Limb (tissue), 2 donors: ENCODE data around the gene NID1.

Experiments used
- DNase-seq, 2 donors: peaks; one replicate each; pipeline ENCODE4 v3.0.0-alpha.2; 2016; ENCODE audit errors: extremely low spot score in 2 of 2

The NID1 gene

DNA sequence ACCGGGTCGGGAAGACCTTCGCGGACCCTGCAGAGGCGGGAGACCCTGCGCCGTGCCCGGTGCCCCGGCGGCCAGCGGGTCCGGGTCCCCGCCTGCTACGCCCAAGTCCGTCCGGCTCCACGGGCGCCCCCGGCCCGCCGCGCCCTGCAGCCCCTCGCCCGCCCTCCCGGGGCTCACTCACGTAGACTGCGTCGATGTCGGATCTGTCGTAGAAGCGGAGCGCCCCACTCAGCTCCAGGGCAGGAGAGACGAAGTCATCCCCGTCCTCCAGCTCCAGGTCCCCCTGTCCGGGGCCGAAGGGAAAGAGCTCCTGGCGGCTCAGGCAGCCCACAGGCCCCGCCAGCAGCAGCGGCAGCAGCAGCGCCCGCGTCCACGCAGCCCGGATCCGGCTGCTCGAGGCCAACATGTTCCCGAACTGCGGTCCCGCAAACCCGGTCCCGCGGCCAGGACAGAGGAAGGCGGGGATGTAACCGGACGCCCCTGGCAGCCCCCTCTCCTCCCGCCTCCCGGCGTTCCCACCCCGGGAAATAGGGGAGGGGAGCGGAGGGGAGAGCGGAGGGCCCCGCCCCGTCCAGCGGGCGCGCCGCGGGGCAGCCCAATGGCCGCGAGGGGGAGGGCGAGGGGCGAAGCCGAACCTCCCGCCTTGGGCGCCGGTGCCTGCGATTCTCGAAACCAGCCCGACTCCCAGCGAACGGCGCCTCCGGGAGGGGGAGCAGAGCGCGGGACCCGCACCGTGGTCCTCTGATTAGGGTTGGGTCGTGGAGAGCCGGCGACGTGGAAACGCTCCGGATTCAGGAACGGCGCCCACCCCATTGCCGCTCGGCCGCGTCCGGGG lies at the start of gene NID1:
Gene NID1 (minus strand): TSS at position 417 of the 835 bp plus-strand sequence. CDS start 11 bp downstream, at position 406.
- DNase-seq, result peak; percentile 85 to 89

- DNase-seq, result no peak
Observed at GRCh38 chr1:236114076-236114747, 49.3 kb upstream of the NID1 start.

DNA sequence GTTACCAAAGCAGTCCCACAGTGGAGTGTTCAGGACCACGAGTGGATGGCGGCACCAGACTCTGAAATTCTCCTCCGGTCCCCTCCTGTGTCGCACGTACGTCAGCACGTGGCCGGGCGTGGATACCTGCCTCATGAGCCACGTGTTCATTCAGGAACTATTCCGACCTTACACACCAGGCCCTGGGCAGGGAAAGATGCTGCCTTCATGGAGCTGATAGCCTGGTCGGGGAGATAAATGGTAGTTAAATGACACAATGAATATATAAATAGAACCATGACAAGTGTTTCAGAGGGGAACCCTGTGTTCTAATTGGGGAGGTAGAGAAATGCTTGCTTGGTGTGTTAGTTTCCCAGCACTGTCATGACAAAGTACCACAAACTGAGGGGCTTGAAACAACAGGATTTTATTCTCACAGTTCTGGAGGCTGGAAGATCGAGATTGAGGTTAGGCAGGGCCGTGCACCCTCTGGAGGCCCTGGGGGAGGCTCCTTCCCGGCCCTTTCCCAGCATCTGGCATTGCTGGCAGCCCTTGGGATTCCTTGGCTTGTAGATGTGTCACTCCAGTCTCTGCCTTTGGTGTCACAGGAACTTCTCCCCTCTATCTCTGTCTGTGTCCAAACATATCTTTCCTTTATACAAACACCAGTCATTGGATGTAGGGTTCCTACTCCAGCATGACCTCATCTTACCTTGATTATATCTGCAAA lies 48.6 kb upstream of the NID1 start:
- DNase-seq, result no peak

DNA sequence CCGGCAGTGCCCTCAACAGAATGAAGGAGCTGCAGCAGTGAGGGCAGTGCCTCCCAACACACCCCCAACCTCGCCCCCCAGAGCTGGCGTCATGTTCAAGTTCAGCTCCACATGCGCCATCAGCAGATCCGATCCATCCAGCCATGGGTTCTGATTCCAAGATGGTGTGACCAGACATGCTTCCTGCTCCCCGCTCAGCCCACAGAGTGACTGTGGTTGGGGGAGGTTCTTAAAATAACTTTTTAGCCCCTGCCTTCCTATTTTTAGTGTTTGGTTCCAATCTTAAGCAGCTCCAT lies 47.4 kb upstream of the NID1 start:
- no peak for DNase-seq

DNA sequence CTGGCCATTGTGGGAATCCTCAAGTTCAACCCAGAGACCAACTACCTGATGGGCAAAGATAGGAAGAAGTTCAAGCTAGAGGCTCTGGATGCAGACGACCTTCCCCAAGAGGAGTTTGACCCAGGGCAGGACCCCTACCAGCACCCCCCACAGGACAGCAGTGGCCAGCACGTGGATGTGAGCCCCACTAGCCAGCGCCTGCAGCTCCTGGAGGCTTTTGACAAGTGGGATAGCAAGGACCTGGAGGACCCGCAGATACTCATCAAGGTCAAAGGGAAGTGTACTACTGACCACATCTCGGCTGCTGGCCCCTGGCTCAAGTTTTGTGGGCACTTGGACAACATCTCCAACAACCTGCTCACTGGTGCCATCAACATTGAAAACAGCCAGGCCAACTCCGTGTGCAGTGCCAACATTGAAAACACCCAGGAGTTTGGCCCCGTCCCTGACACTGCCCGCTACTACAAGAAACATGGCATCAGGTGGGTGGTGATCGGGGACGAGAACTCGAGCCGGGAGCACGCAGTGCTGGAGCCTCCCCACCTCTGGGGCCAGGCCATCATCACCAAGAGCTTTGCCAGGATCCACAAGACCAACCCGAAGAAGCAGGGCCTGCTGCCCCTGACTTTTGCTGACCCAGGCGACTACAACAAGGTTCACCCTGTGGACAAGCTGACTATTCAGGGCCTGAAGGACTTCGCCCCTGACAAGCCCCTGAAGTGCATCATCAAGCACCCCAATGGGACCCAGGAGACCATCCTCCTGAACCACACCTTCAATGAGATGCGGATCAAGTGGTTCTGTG lies 46.8 kb upstream of the NID1 start:
- DNase-seq, result no peak

DNA sequence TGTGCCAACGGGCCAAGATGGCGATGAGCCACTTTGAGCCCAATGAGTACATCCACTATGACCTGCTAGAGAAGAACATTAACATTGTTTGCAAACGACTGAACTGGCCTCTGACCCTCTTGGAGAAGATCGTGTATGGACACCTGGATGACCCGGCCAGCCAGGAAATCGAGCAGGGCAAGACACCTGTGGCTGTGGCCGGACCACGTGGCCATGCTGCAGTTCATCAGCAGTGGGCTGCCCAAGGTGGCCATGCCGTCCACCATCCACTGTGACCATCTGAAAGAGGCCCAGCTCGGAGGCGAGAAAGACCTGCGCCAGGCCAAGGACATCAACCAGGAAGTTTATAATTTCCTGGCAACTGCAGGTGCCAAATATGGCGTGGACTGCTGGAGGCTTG lies 45.2 kb upstream of the NID1 start:
- DNase-seq, result no peak

GRCh38 chr1:236108027-236108648 lies 43.2 kb upstream of the NID1 start:
- DNase-seq, result no peak

- DNase-seq, result no peak
Observed at GRCh38 chr1:236107121-236107907, 42.4 kb upstream of the NID1 start.

DNA sequence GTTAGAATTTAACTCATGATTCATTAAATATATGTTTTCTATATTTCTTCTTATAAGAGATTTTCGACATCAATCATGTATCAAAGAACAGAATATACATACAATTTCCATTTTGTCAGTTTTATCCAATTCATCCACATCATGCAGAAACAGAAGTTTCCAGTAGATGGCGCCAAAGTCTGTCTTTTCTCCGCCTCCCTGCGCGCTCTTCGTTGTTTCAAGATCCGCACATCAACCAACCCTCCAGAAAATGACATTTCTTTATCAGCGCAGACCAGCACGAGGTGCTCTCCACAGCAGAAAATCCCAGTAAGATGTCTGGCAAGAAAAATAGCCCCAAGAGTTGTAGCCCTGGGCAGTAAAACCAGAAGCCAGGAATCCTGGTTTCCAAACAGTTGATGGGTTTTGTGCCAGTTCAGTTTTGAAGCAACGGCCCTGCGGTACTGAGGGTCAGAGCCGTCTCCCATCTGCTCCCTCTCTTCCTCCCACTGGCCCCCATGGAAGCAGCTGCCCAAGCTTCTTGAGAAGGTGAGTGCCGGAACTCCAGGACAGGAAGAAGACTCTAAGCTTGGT lies 38.8 kb upstream of the NID1 start:
- DNase-seq, result peak; percentile 75 to 76

DNA sequence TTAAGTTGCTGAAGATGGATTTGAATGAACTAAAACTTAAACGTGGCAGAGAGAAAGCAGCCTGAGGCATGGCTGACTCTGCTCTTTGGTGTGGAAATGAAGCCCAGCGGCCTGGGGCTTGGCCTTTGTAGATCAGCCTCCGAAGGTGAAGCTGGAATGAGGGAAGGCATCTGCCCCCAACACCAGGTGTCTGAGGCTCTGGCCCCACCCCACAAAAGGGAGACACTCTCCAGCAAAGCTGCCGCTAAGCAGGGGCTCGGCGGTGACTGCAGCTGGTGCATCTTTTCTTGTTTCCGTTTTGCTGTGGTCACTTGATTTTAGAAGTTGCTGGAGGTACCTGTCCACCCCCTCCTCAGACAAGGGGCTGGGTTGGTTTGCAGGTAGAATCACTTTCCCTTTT lies 38.2 kb upstream of the NID1 start:
- no peak for DNase-seq

- no peak for DNase-seq
Observed at GRCh38 chr1:236102611-236103010, 37.7 kb upstream of the NID1 start.

DNA sequence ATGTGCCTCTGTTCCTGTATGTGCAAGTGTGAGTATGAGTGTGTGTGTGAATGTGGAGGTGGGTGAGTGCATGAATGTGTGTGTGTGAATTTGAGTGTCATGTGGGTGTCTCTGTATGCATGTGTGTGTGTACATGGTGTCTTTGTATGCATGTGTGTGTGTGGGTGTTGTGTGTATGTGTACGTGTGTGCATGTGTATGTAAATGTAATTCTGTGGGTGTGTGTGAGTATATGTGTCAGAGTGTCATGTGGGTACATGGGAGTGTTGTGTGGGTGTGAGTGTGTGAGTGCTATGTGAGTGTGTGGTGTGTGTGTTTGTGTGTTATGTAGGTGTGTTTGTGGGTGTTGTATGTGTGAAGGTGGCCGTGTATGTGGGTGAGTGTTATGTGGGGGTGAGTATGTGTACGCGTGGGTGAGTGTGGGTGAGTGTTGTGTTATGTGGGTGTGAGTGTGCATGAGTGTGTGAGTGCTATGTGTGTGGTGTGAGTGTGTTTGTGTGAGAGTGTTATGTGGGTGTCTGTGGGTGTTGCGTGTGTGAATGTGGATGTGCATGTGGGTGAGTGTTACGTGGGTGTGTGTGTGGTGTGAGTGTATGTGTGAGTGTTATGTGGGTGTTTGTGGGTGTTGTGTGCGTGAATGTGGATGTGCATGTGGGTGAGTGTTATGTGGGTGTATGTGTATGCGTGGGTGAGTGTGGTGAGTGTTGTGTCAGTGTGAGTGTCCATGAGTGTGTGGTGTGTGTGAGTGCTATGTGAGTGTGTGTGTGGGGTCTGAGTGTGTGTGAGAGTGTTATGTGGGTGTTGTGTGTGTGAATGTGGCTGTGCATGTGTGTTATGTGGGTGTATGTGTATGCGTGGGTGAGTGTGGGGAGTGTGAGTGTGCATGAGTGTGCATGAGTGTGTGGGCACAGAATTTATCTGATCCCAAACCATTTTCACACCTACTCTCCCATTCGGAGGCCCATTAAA lies 36.6 kb upstream of the NID1 start:
- no peak for DNase-seq

DNA sequence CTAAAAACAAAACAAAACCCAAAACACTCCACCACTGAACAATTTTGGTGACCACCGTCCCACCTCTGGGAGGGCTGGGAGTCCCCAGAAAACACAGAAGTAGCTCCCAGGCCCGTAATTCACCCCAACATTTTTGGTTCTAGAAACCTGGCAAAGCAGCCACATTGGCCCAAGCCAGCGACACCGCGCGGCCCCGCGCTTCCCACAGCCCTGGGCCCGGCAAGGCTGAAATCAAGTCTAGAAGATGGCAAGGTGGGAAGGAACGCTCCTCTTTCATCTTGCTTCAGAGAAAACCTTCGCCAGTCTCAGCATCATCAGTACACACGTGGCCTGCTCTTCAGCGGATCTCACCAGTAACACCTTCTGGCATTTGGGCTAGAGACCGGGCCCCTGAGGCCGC lies 35.9 kb upstream of the NID1 start:
- no peak for DNase-seq

- peak; percentile 63 to 68 for DNase-seq
Observed at GRCh38 chr1:236099355-236099974, 34.6 kb upstream of the NID1 start.

- no peak for DNase-seq
Observed at GRCh38 chr1:236098267-236098666, 33.4 kb upstream of the NID1 start.

DNA sequence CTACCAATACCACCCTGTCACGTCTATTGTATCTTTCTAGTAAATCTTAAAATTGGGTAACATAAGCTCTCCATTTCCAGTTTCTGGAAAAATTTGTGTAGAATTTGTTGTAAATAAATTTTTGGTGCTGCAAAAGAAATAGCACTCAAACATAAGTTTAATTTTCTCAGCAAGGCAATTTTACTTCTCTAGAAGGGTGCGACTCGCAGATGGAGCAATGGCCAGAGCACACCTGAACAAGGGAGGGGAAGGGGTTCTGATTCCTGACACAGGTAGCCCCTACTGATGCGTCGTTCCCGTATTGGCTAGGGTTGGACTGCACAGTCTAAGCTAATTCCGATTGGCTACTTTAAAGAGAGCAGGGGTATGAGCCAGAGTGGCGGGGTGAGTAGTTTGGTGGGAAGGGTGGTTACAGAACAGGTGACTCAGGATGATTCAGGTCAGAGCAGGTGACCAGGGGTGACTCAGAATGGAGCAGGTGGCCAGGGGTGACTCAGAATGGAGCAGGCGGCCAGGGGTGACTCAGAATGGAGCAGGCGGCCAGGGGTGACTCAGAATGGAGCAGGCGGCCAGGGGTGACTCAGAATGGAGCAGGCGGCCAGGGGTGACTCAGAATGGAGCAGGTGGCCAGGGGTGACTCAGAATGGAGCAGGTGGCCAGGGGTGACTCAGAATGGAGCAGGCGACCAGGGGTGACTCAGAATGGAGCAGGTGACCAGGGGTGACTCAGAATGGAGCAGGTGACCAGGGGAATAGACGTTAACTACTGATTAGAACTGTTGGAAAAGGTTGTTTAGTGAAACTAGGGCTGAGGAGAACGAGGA lies 32.0 kb upstream of the NID1 start:
- DNase-seq, result peak in 1 of 2 donors; percentile 54

DNA sequence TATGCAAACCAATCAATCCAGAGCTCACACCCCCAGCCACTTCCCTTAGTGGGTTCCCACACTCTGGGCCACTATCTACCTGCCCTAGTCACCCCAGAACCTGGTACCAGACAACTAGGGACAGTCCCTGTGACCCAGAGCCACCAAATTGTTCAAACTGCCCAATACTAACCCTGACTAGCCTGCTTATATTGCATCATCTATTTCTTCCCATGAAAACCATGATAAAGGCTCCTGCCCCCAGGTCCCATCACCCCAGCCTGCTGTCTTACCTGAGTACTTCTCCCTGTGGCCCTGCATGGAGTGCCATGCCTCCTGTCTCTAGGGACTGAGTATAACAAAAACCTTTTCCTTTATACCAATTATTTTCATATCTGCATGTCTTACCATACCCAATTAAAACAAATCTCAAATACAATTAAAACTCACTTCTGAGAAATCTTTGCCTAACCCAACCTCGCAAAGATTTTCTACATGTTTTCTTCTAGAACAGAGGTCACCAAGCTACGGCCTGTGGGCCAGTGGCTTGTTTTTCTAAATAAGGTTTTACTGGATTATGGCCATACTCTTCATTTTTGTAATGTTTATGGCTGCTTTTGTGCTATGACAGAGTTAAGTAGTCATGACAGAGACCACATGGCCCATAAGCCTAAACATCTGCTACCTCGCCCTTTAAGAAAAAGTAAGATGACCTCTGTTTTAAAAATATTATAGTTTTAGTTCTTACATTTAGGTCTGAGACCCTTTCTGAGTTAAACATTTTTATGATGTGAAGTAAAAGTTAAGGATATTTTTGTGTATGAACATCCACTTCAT lies 31.0 kb upstream of the NID1 start:
- DNase-seq, result no peak
